T47D (cell line): ENCODE measurements around the gene HSD17B8.

ENCODE experiments used
- DNase-seq, 2 experiments: peaks; one replicate each; pipeline versions ENCODE4 v3.0.0 to v3.0.0-alpha.2; 2011 to 2012; ENCODE audit warnings: low read depth in 1 of 2, low spot score in 1 of 2
- JUND ChIP-seq: IDR thresholded peaks from 2 replicates; pipeline ENCODE4 v1.6.1; 2012; ENCODE audit warnings: low read depth
- in situ Hi-C: cut with HindIII; loops from 2 replicates; pipeline ENCODE4 v1.10.0; 2016; ENCODE audit warnings: low sequenced_read_pairs, low pct_unique_long_range_greater_than_20kb

HSD17B8 gene

DNA sequence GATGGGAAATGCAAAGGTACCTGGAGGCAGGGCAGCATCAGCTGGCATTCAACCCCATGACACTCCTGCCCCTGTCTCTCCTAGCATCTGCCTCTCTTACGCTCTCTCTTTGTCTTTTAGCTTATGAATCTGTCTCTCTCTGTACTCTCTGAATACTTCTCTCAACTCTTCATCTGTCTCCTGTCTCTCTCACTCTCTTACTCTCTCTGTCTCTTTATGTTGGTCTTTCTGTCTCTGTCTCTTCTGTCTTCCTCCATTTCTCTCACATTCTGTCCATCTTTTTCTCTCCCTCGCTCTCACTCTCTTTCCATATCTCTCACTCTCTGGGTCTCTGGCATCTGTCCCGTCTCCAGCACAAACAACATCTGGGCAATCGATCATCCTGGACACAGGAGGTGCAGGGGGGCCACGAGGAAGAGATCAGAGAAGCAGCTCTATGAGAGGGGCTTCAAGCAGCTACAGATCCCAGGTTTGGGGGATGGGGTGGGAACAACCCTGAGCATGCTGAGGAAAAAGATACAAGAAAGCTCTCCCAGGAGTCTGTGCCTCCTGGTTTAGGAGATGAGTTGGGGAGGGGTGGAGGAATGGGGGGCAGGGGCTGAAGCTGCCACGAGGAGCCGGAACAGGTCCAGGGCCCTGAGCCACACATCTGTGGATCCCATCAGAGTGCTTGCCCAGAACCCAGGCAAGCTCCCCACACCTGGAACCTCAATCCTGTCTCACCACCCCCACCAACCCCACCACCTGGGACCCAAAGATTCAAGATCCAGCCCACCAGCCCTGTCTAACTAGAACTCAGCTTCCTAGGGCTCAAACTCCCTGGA is 14.6 kb upstream of the HSD17B8 start:
- TF ChIP-seq JUND = no peak
- DNase-seq = no peak
- in situ Hi-C loops = no loop called here

DNA sequence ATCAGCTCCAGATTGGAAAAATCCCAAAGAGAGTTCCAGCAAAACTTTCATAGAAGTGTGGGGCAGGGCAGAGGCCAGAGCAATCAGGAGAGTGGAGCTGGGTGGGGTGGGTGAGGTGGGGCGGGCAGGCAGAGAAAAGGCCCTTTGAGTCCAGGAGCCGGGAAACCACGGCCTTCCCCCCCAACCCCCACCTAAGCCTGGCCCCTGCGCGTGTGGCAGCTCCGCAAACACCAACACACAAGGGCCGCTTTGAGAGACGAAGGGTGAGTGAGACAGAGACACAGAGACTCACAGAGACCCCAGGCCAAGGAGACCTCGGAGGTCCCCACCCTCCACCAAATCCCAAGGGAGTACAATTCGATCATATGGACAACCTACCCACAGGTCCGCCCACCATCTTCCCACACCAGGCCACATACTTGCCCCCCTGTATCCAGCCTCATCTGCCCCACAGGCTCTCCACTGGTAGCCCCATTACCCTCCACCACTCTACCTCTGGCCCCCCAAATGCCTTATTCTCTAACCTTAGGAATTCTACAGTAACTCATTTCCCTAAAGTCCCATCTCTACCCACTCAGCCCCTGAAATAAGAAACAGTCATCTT is 13.8 kb upstream of the HSD17B8 start:
- TF ChIP-seq JUND = no peak
- DNase-seq = no peak
- in situ Hi-C loops = no loop called here

DNA sequence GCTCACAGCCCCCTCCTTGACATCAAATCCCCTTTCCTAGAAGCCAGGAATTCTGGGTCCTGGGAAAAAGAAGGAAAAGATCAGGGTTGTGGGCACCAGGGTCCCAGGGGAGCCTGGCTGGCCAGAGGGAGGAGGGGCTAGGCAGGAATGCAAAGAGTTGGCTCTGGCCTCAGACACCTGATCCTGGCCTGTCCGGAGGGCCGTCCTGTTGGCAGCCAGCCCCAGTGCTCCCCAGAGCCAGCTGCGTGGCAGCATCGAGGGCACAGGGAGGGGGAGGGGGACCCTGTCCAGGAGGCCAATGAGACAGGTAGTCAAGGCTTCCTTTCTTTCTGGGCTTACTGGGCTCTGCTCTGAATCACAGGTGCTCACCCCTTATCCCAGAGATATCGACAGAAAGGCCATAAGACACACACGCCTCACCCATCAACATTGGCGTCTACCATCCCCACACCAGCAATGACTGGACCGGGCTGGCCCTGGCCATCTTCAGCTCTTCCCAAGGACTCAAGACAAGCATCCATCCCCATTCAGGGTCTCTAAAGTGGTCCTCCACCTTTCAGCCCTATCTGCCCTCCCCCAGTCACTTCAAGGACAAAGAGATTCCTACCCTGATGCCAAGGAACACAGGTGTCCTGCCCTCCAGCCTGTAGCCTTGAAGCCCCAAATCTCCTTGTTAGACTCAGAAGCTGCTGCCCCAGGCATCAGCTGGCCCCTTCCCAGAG is 12.9 kb upstream of the HSD17B8 start:
- no peak for DNase-seq
- no peak for TF ChIP-seq JUND
- in situ Hi-C loops = no loop called here

DNA sequence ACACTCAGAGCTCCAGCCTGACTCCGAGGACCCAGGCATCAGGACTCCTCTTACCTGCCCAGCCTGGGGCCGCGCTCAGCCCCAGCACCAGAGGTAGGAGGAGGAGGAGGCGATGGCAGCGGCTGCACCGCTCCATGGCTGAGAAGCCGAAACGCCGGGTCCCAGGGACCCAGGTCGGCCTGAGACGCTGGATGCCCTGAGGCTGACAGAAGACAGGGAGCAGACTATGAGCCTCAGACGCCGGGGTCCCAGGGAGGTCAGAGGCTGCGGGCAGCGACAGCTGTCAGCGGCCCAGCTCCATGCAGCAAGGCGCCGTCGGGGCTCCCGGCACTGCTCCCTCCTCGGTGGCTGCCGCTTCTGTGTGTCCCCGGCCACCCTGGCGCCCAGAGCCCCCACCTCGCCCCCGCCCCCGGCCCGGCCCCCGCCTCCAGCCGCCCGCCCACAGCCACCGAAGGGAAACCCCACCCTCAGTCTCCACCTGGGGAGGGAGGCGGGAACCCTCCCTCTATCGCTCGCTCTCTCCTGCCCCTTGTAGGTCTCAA is 12.3 kb upstream of the HSD17B8 start, which contains the start of gene COL11A2:
TSS of gene COL11A2 (minus strand) at position 363 of the 542 bp plus-strand sequence. CDS start at position 136, 227 bp downstream.
- in situ Hi-C loops = no loop called here
- no peak for TF ChIP-seq JUND
- no peak for DNase-seq

DNA sequence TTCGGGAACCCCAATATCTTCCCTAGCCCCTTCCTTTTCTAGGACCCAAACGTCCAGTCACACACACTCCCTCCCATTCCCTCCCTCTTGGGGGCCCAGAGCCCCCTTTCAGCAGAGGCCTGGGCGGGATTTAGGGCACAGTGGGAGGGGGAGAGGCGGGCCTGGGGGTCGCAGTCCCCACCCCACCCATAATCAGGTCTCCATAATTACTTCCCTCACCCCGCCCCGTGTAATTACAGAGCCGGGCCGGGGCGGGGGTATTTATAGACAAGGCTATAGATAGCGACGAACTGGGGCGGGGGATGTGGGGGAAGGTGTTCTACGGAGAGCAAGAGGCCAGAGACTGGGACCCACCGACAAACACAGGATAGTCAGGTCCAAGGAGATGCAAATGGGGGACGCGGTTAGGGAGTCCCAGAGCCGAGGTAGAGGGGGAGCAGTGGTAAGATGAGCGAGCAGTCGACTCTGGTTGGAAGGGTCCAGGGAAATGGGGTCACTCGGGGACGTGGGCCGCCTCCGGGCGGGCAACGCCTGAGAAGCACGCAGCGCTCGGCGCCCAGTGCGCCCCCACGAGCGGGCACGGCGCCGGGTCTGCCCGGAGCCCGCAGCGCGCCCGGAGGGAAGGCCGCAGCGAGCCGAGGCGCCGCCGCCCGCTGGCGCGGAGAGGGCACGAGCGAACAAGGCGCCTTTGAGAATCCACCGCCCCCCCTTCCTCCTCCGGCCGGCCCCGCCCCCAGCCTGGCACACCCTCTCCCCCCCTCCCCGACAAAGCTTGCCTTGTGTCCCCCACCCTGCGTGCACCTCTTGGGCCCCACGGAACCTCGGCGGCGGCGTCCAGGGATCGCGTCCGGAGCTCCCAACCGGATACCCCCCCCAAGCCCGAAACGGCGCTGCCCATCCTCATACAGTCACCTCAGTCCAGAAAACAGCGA is 11.5 kb upstream of the HSD17B8 start:
- DNase-seq = no peak
- TF ChIP-seq JUND = no peak
- in situ Hi-C loops = no loop called here

DNA sequence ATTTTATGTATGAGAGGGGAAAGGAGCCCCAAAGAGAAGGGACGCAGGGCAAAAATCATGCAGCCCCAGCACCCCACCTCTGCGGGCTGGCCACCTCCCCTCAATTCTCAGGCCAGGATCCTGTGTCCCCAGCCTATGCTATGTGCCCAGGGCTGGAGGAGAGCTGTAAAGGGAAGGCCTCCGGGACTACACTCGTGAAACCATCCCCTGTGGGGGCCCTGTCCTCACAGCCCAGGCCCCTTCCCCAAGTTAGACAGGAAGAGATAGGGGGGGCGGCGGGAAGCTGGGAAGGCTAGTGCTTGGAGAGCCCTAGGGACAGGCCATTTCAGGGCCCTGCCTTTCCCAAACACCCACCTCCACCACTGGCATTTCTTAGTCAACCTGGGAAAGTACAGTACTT is 10.8 kb upstream of the HSD17B8 start:
- DNase-seq = no peak
- TF ChIP-seq JUND = no peak
- in situ Hi-C loops = no loop called here

DNA sequence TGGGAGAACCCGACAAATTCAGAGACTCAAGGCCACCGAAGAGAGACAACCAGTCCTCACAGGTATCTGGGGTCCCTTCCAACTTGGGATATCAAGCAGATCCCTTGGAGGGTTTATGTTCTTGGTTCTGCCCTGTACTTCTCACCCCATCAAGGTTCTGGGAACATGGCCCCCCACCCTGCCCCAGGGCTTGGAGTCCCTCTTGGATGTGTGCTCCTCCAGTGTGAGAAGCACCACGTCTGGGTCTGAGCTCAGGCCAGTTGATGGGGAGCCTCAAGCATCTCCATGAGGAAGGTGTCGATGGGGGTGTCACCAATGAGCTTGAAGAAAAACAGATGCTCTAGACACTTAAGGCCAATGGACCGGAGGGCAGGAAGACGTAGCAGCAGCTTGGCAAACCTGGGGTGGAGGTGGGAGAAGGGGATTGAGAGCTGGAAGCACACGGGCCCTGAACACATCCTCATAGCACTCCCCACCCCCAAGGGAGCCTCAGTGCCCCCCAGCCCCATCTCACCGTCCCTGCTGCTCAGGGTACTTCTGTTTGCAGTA is 9.9 kb upstream of the HSD17B8 start:
- in situ Hi-C loops = no loop called here
- no peak for DNase-seq
- TF ChIP-seq JUND = no peak

DNA sequence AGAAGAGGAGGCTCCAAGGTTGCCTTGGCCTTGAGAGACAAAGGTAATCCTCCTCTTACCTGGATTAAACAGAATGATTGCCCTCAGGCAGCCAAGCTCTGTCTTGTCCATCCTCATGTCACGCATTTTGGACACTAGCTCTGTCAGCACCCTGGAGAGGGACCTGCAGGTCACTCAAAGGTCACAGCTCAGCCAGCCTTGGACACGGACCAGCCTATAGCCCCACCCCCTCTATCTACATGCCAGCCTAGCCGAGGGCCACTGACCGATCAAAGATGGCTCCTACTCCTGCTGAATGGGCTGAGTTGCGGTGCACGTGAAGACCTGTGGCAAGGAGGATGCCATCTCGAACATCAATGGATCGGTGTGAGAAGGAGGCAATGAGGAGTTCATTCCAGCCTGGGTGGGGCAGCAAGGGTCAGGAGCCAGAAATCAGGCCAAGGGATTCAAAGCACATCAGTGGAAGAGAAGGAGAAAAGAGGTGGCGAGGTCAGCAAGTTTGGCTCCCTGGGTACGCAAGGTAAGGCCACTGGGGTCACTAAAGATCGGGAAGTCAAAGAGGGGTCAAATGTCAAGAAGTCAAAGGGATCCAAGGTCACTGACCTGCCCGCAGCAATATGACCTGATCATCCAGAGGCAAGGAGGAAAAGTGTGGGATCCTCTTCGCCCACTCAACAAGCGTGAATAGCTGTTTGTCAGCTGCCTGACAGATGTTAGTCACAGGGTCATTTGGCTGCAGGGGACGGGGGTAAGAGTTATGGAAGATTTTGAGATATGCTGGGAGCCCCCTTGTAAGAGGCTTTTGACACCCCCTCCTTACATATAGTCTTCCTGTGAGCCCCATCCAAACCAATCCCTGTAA is 8.9 kb upstream of the HSD17B8 start:
- no peak for TF ChIP-seq JUND
- DNase-seq = peak in 1 of 2 experiments; percentile 58
- in situ Hi-C loops = no loop called here

DNA sequence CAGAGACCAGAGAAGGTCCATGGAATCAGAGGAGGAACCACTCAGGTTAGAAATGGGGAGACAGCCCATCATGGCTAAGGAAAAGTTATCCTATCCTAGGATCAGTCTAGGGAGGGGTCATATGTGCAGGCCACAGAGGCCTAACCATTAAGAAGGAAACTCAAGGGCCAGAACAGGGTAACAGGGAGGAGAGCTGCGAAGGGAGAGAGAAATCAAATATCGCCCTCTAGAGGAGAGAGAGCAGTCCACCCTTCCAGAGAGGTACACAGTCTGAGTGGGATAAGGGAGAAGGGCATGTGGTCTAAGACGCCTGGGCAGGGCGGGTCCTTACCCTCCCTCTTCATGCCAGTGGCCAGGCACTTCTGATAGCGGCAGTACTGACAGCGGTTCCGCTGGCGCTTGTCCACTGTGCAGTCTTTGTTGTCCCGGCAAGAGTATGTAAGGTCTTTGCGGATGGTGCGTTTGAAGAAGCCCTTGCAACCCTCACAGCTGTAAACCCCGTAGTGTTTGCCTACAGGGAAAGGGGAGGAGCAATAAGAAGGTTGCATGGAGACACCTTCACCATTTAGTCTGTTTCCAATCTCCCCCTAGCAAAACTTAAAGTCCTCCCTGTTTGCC is 6.9 kb upstream of the HSD17B8 start:
- TF ChIP-seq JUND = no peak
- peak; percentile 70 to 75 for DNase-seq
- in situ Hi-C loops = no loop called here

DNA sequence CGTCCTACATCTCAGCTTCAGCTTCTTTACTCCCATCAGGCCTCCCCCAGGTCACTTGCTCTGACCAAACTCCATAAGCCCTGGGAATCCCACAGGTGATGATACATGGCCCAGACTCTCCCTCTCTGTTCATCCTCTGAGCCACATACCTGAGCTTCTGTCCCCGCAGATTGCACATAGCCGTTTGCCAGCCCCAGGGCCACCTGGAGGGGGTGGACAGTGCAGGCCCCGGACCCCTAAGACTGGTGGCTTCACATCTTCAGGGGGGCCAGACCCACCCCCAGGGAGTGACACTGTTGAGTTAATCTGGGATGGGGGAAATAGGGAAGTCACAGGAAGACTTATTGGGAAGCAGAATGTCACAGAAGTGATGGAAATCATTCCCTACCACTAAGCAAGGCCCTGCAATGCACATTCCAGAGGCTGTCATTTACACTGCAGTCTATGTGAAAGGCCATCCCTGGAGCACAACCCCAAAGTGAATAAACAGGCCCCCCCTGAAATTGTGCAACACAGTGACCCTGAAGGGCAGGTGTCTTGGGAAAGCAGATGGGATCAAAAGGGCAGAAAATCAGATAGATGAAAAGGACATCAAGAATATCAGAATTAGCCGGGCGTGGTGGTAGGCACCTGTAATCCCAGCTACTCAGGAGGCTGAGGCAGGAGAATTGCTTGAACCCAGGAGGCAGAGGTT is 6.1 kb upstream of the HSD17B8 start:
- TF ChIP-seq JUND = no peak
- in situ Hi-C loops = no loop called here

More for the DNA sequence above, 6.1 kb upstream of the HSD17B8 start:
- DNase-seq = no peak
